ENCODE measurements around the gene TMSB10. TPM values are rescaled to one million over a fixed set of nuclear protein-coding genes. Genes with fewer than 3 reads are reported as not detected.
A peak's percentile ranks its signal among the peaks of the same experiment; 100 is the strongest.

The TMSB10 gene
- polyA plus RNA-seq, 3 donors, result 5,130 to 7,914 (median 6,847) TPM

GRCh38 chr2:84904717-84905174 is 710 bp upstream of the TMSB10 start:
- Histone ChIP-seq H3K4me1 (ENCODE audit: control insufficient read depth in 1 of 2, insufficient read depth in 2 of 2, low read length in 2 of 2) (peaks cover 58 to 69% of the 10 kb centered on the region in 2 donors), H3K27ac (ENCODE audit: low read depth in 1 of 2, low read length in 2 of 2) (peak overlapping the region; percentile 44 to 85), H3K4me2 (replicated peaks; ENCODE audit: extremely low read depth, low read length, poor library complexity, severe bottlenecking) (peak overlapping the region; percentile 91), H4K20me1 (ENCODE audit: insufficient read depth, low read length) (peaks cover 21% of the 10 kb centered on the region), H2AFZ (ENCODE audit: insufficient read depth, low read depth, low read length, poor library complexity, severe bottlenecking) (peak overlapping the region; percentile 86), H3K36me3 (replicated peaks in 1 of 2; ENCODE audit: control insufficient read depth in 1 of 2, insufficient read depth in 2 of 2, low read length in 2 of 2) (no peaks in the 10 kb centered on the region), H3K27me3 (ENCODE audit: control insufficient read depth in 2 of 2, insufficient read depth in 2 of 2, low read length in 2 of 2) (no peaks in the 10 kb centered on the region), H3K4me3 (replicated peaks in 1 of 3; ENCODE audit: low read depth in 2 of 3, low read length in 3 of 3) (peak overlapping the region; percentile 82 to 99 (median 88)), H3K9ac (ENCODE audit: insufficient read depth, low read length, poor library complexity, severe bottlenecking) (peak overlapping the region; percentile 83), H3K79me2 (ENCODE audit: insufficient read depth, low read length) (peaks cover 30% of the 10 kb centered on the region), H3K9me3 (replicated peaks in 1 of 2; ENCODE audit: control insufficient read depth in 1 of 2, insufficient read depth in 1 of 2, low read length in 2 of 2) (no peaks in the 10 kb centered on the region)
- H3K36me3 Mint-ChIP-seq, result peaks cover 9 to 19% of the 10 kb centered on the region in 2 donors
- 0% methylated on average over 6 of the region's 21 CpGs for whole genome bisulfite sequencing (ENCODE audit: insufficient coverage)
- H3K4me3 Mint-ChIP-seq, result peak overlapping the region; percentile 84 to 91
- no peaks in the 10 kb centered on the region for H3K27me3 Mint-ChIP-seq (ENCODE audit: low read depth in 3 of 3)
- peaks cover 63% of the 10 kb centered on the region for H3K4me1 Mint-ChIP-seq
- TF ChIP-seq CTCF (IDR thresholded peaks at IDR 0.05), result no peak
- peak overlapping the region; percentile 70 to 93 (median 85) for H3K27ac Mint-ChIP-seq
- DNase-seq, result no peak
- H3K9me3 Mint-ChIP-seq, result peaks cover 0 to 8% (median 3%) of the 10 kb centered on the region in 7 donors
- intact Hi-C loops (cut with micrococcal nuclease), result no loop called here

DNA sequence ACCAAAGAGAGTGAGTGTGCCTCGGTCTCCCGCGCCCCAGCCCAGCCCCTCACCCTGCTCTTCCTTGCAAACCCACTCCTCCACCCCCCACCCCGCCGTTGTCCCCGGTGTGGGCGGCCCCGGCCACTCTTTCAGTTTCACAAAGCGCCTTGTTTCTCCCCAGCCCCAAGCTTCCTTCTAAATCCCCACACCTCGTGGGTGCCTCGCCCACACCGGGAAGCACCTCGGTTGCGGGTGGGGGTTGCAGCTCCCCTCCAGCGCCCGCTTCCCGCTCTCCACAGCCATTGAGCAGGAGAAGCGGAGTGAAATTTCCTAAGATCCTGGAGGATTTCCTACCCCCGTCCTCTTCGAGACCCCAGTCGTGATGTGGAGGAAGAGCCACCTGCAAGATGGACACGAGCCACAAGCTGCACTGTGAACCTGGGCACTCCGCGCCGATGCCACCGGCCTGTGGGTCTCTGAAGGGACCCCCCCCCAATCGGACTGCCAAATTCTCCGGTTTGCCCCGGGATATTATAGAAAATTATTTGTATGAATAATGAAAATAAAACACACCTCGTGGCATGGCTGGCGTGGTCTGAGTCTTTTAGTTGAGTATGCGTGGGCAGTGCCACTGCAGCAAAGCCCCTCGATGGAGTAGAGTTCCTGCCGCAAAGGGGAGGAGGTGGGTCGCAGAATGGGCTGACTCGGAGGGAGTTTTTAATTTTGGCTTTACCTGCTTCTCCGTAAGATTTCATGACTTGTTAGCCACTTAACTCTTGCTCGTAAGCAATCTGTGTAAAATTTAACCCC is 848 bp downstream of the TMSB10 start:
- Histone ChIP-seq H2AFZ (ENCODE audit: insufficient read depth, low read depth, low read length, poor library complexity, severe bottlenecking) (peak overlapping the region; percentile 55), H3K4me2 (replicated peaks; ENCODE audit: extremely low read depth, low read length, poor library complexity, severe bottlenecking) (peak overlapping the region; percentile 91), H3K4me3 (replicated peaks in 1 of 3; ENCODE audit: low read depth in 2 of 3, low read length in 3 of 3) (peak overlapping the region; percentile 82 to 99 (median 88)), H3K27ac (ENCODE audit: low read depth in 1 of 2, low read length in 2 of 2) (peak overlapping the region; percentile 79 to 85), H3K4me1 (ENCODE audit: control insufficient read depth in 1 of 2, insufficient read depth in 2 of 2, low read length in 2 of 2) (peaks cover 44 to 53% of the 10 kb centered on the region in 2 donors), H3K9me3 (replicated peaks in 1 of 2; ENCODE audit: control insufficient read depth in 1 of 2, insufficient read depth in 1 of 2, low read length in 2 of 2) (no peaks in the 10 kb centered on the region), H4K20me1 (ENCODE audit: insufficient read depth, low read length) (peaks cover 21% of the 10 kb centered on the region), H3K9ac (ENCODE audit: insufficient read depth, low read length, poor library complexity, severe bottlenecking) (peak overlapping the region; percentile 83), H3K36me3 (replicated peaks in 1 of 2; ENCODE audit: control insufficient read depth in 1 of 2, insufficient read depth in 2 of 2, low read length in 2 of 2) (no peaks in the 10 kb centered on the region), H3K79me2 (ENCODE audit: insufficient read depth, low read length) (peaks cover 30% of the 10 kb centered on the region), H3K27me3 (ENCODE audit: control insufficient read depth in 2 of 2, insufficient read depth in 2 of 2, low read length in 2 of 2) (no peaks in the 10 kb centered on the region)
- Mint-ChIP-seq H3K36me3 (peaks cover 11 to 23% of the 10 kb centered on the region in 2 donors), H3K4me1 (peaks cover 56% of the 10 kb centered on the region), H3K4me3 (peak overlapping the region; percentile 94 to 96), H3K27ac (peak overlapping the region; percentile 88 to 96 (median 93)), H3K27me3 (ENCODE audit: low read depth in 3 of 3) (no peaks in the 10 kb centered on the region), H3K9me3 (peaks cover 0 to 12% (median 3%) of the 10 kb centered on the region in 7 donors)
- WGBS (ENCODE audit: insufficient coverage), result 0% methylated on average over 21 of the region's 38 CpGs
- no peak for TF ChIP-seq CTCF (IDR thresholded peaks at IDR 0.05)
- DNase-seq, result peak in 1 of 3 donors; percentile 61
- intact Hi-C loops (cut with micrococcal nuclease), result no loop called here

Measured in CD14-positive monocyte (primary cell).